Activated CD4-positive, alpha-beta T cell treated with anti-CD3 and anti-CD28 coated beads for 4 hours (primary cell): ENCODE data around the gene ZNF738.
A peak's percentile ranks its signal among the peaks of the same experiment; 100 is the strongest.
"Not testable (repeated sequence)": the region's sequence is repeated elsewhere in the genome, so short reads cannot be mapped to it uniquely, and the experiment has no call there.

ENCODE experiments used
- DNase-seq, 2 donors: peaks; one replicate each; pipeline ENCODE4 v3.0.0-alpha.2; 2020

ZNF738 gene

GRCh38 chr19:21358768-21359451, at the start of gene ZNF738:
ZNF738 (plus strand) TSS chr19:21359000; CDS start chr19:21359141, 141 bp downstream.
- peak; percentile 77 to 80 for DNase-seq

GRCh38 chr19:21312807-21313206, 46.0 kb upstream of the ZNF738 start:
- not testable (repeated sequence) for DNase-seq

- DNase-seq: no peak
Observed at GRCh38 chr19:21314676-21315075, 44.1 kb upstream of the ZNF738 start.

- DNase-seq: no peak
Observed at GRCh38 chr19:21317821-21318220, 41.0 kb upstream of the ZNF738 start.

GRCh38 chr19:21321134-21321533, 37.7 kb upstream of the ZNF738 start:
- no peak for DNase-seq

GRCh38 chr19:21321996-21322395, 36.8 kb upstream of the ZNF738 start:
- no peak for DNase-seq

GRCh38 chr19:21322528-21322927, 36.3 kb upstream of the ZNF738 start:
- DNase-seq: no peak

GRCh38 chr19:21323000-21323399, 35.8 kb upstream of the ZNF738 start:
- DNase-seq: no peak

GRCh38 chr19:21326169-21326568, 32.6 kb upstream of the ZNF738 start:
- DNase-seq: no peak

- no peak for DNase-seq
Observed at GRCh38 chr19:21328406-21328805, 30.4 kb upstream of the ZNF738 start.

- DNase-seq: peak; percentile 57 to 64
Observed at GRCh38 chr19:21328885-21329605, 29.8 kb upstream of the ZNF738 start, which contains the start of gene ZNF708. ZNF708 (minus strand) TSS chr19:21329410; CDS start chr19:21329212, 198 bp downstream.

GRCh38 chr19:21335721-21336120, 23.1 kb upstream of the ZNF738 start:
- no peak for DNase-seq

- not testable (repeated sequence) for DNase-seq
Observed at GRCh38 chr19:21344841-21345240, 14.0 kb upstream of the ZNF738 start.

GRCh38 chr19:21352830-21353229, 6.0 kb upstream of the ZNF738 start:
- no peak for DNase-seq

- DNase-seq: no peak
Observed at GRCh38 chr19:21362291-21362690, 3.5 kb downstream of the ZNF738 start.

GRCh38 chr19:21383980-21384582, 25.3 kb downstream of the ZNF738 start:
- DNase-seq: no peak

- no peak for DNase-seq
Observed at GRCh38 chr19:21396121-21396520, 37.3 kb downstream of the ZNF738 start.

- peak; percentile 85 to 91 for DNase-seq
Observed at GRCh38 chr19:21396893-21397572, 38.2 kb downstream of the ZNF738 start, which contains the start of gene ZNF493. ZNF493 (plus strand) TSS chr19:21397133; CDS start chr19:21397238, 105 bp downstream.

GRCh38 chr19:21398851-21399250, 40.1 kb downstream of the ZNF738 start:
- DNase-seq: no peak

- DNase-seq: no peak
Observed at GRCh38 chr19:21402303-21402985, 43.6 kb downstream of the ZNF738 start.

- no peak for DNase-seq
Observed at GRCh38 chr19:21410166-21410565, 51.4 kb downstream of the ZNF738 start.

- DNase-seq: no peak
Observed at GRCh38 chr19:21422244-21422643, 63.4 kb downstream of the ZNF738 start.
